HCT116 (cell line): ENCODE results near the gene GNG13. TPM values are rescaled to one million over a fixed set of nuclear protein-coding genes. Genes with fewer than 3 reads are reported as not detected.
A peak's percentile ranks its signal among the peaks of the same experiment; 100 is the strongest.

ENCODE experiments used
- ATAC-seq: fragments of 200-7000 bp; cut with Tn5 transposase; 2 replicates; pipeline ENCODE4 v1.9.1; 2020; ENCODE audit warnings: mild to moderate bottlenecking, moderate library complexity
- BruUV-seq: library from RNA; stranded (reverse); fragments of 400-500 nt; replicated peaks from 2 replicates; lab custom pipeline; 2021; lab: Mats Ljungman, UMichigan
- CTCF ChIA-PET: fragments of 300-600 bp; sonication (Branson Sonifier 250); formaldehyde crosslinking; loops from one replicate; lab custom pipeline; 2021; ENCODE audit warnings: antibody characterized with exemption; lab: Charles Lee
- POLR2A ChIA-PET: fragments of 300-600, 350-600 bp; sonication (Branson Sonifier 250); formaldehyde crosslinking; loops from one replicate; lab custom pipeline; 2021; ENCODE audit warnings: antibody characterized with exemption; lab: Charles Lee
- RAD21 ChIA-PET, 2 experiments: fragments of 300-600 bp; sonication (Branson Sonifier 250); formaldehyde crosslinking; loops; one replicate each; lab custom pipeline; 2023; ENCODE audit warnings: low total read pairs in 2 of 2; ENCODE audit not compliant: uncharacterized antibody in 2 of 2, unreplicated experiment in 2 of 2, low non-redundant PET in 1 of 2; lab: Charles Lee
- DNase-seq: peaks from one replicate; pipeline ENCODE4 v3.0.0-alpha.2; 2010; ENCODE audit warnings: low read depth, low spot score
- H2AFZ ChIP-seq: fragments of 200-600 bp; shearing (Covaris generic), sonication (generic); 2 replicates; pipeline ENCODE4 v1.6.1; 2017; ENCODE audit warnings: low read depth, mixed run types, mixed read lengths, antibody characterized with exemption, low read length; ENCODE audit not compliant: poor library complexity, severe bottlenecking
- H3K27ac ChIP-seq: 2 replicates; pipeline ENCODE4 v1.5.1; 2012; ENCODE audit warnings: low read depth, low read length
- H3K27me3 ChIP-seq: fragments of 200-600 bp; sonication (generic); 2 replicates; pipeline ENCODE4 v1.6.1; 2016; ENCODE audit warnings: mixed run types, low read length, mixed read lengths; ENCODE audit not compliant: insufficient read depth
- H3K36me3 ChIP-seq, 2 experiments: fragments of 200-500 bp in 1 of 2; fragments of 200-600 bp in 1 of 2; sonication (Bioruptor generic) in 1 of 2; sonication (generic) in 1 of 2; 2 replicates each; pipeline versions ENCODE4 v1.5.1 to v1.6.1; 2014 to 2016; ENCODE audit warnings: low read length in 2 of 2, inconsistent platforms in 1 of 2, mixed read lengths in 1 of 2, mixed run types in 1 of 2; ENCODE audit not compliant: insufficient read depth in 2 of 2, control insufficient read depth in 1 of 2
- H3K4me1 ChIP-seq, 2 experiments: fragments of 200-600 bp in 1 of 2; sonication (generic) in 1 of 2; 2 replicates each; pipeline versions ENCODE4 v1.5.1 to v1.6.1; 2012 to 2017; ENCODE audit warnings: low read length in 2 of 2, inconsistent platforms in 1 of 2, mild to moderate bottlenecking in 1 of 2, mixed read lengths in 1 of 2, mixed run types in 1 of 2, moderate library complexity in 1 of 2; ENCODE audit not compliant: insufficient read depth in 2 of 2, control insufficient read depth in 1 of 2
- H3K4me2 ChIP-seq: fragments of 200-600 bp; sonication (generic); 2 replicates; pipeline ENCODE4 v1.6.1; 2017; ENCODE audit warnings: mixed run types, low read length, mixed read lengths
- H3K4me3 ChIP-seq, 2 experiments: fragments of 200-600 bp in 1 of 2; sonication (generic) in 1 of 2; replicated peaks in 1 of 2; 2 replicates each; pipeline ENCODE4 v1.5.1; 2011 to 2016; ENCODE audit warnings: low read length in 2 of 2, control low read depth in 1 of 2, low read depth in 1 of 2, mild to moderate bottlenecking in 1 of 2, mixed read lengths in 1 of 2, mixed run types in 1 of 2
- H3K79me2 ChIP-seq: fragments of 200-600 bp; sonication (generic); 2 replicates; pipeline ENCODE4 v1.6.1; 2017; ENCODE audit warnings: mild to moderate bottlenecking, mixed run types, low read length, moderate library complexity, mixed read lengths; ENCODE audit not compliant: insufficient read depth
- H3K9ac ChIP-seq: fragments of 200-600 bp; sonication (generic); 2 replicates; pipeline ENCODE4 v1.6.1; 2016; ENCODE audit warnings: low read length, mixed read lengths
- H3K9me2 ChIP-seq: fragments of 200-600 bp; sonication (generic), shearing (Covaris generic); 2 replicates; pipeline ENCODE4 v1.6.1; 2017; ENCODE audit warnings: mixed run types, mild to moderate bottlenecking, moderate library complexity; ENCODE audit not compliant: insufficient read depth
- H3K9me3 ChIP-seq, 2 experiments: fragments of 200-500 bp in 1 of 2; fragments of 200-600 bp in 1 of 2; sonication (Bioruptor generic) in 1 of 2; sonication (generic) in 1 of 2; 2 replicates each; pipeline ENCODE4 v1.6.1; 2014 to 2017; ENCODE audit warnings: low read length in 2 of 2, mixed read lengths in 2 of 2, inconsistent platforms in 1 of 2, low read depth in 1 of 2, mild to moderate bottlenecking in 1 of 2, mixed run types in 1 of 2, moderate library complexity in 1 of 2; ENCODE audit not compliant: control insufficient read depth in 1 of 2, insufficient read depth in 1 of 2
- H4K20me1 ChIP-seq: fragments of 200-600 bp; sonication (generic), shearing (Covaris generic); 2 replicates; pipeline ENCODE4 v1.6.1; 2017; ENCODE audit warnings: mixed run types, mild to moderate bottlenecking, moderate library complexity; ENCODE audit not compliant: insufficient read depth
- CBX3 ChIP-seq: IDR thresholded peaks from 2 replicates; pipeline ENCODE4 v1.6.1; 2012; ENCODE audit warnings: low read depth
- CEBPB ChIP-seq: IDR thresholded peaks from 2 replicates; pipeline ENCODE4 v1.6.1; 2012; ENCODE audit warnings: low read depth
- POLR2AphosphoS5 ChIP-seq: IDR thresholded peaks from 2 replicates; pipeline ENCODE4 v1.6.1; 2011; ENCODE audit warnings: mild to moderate bottlenecking, low read depth, low read length, moderate library complexity
- SRF ChIP-seq: IDR thresholded peaks from 2 replicates; pipeline ENCODE4 v1.6.1; 2012; ENCODE audit warnings: low read depth
- intact Hi-C: fragments of 100-400 bp; cut with micrococcal nuclease; formaldehyde crosslinking; loops from 2 replicates; pipeline ENCODE4 v1.10.0; 2022
- total RNA-seq: library from RNA; stranded (reverse); gene quantifications from one replicate; pipeline ENCODE4 v1.2.1, GENCODE V29; 2021; ENCODE audit not compliant: unreplicated experiment
- TF ChIP-seq, protein P1 (sequence below), 3 experiments: fragments of 200-600 bp in 1 of 3; sonication (generic) in 1 of 3; IDR thresholded peaks in 2 of 3; conservative IDR thresholded peaks in 1 of 3; 2 replicates each; pipeline ENCODE4 v1.5.1; 2012 to 2017; ENCODE audit warnings: low read depth in 2 of 3, low read length in 2 of 3, antibody characterized with exemption in 1 of 3, borderline replicate concordance in 1 of 3, control low read depth in 1 of 3, mild to moderate bottlenecking in 1 of 3, mixed read lengths in 1 of 3, mixed run types in 1 of 3, moderate library complexity in 1 of 3; ENCODE audit not compliant: insufficient read depth in 1 of 3

Gene GNG13
- total RNA-seq, 1 experiment from 2014 or later: not detected

DNA sequence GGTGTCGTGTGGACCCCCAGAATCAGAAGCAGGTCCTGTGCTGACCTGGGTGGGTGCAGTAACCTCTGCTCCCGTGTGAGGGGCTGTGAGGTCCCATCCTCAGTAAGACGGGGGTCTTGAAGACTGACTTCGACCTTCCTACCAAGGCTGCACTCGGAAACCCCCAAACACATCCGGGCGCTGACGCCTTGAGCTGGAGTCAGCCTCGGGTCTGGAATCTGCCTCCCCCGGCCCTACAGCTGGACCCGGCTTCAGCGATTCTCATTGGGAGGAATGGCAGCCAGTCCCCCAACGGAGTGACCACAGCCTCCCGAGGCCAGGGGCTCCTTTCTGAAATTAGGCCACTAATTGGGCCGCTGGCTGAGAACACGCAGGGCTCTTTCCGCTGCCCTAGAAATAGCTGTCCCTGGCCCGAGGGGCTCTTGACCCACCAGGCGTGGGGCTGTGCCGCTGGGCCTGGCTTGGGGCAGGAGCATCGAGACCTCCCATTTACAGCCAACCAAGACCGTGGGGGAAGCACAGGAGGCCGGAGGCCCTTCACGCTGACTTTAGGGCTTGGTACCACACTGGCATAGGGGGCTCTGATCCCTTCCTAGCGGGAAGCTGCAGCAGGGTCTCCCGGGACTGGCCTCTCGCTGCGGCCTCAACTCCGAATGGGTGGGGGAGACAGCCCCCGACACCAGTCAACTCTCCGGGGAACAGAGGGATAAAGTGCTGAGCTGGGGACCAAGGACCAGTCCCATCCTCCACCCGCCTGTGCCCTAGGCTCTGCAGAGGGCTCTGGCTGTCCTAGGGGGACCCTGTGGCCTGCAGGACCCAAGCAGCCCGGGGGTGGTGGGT is 2.6 kb upstream of the GNG13 start (continued):
- TF ChIP-seq, protein P1, sequence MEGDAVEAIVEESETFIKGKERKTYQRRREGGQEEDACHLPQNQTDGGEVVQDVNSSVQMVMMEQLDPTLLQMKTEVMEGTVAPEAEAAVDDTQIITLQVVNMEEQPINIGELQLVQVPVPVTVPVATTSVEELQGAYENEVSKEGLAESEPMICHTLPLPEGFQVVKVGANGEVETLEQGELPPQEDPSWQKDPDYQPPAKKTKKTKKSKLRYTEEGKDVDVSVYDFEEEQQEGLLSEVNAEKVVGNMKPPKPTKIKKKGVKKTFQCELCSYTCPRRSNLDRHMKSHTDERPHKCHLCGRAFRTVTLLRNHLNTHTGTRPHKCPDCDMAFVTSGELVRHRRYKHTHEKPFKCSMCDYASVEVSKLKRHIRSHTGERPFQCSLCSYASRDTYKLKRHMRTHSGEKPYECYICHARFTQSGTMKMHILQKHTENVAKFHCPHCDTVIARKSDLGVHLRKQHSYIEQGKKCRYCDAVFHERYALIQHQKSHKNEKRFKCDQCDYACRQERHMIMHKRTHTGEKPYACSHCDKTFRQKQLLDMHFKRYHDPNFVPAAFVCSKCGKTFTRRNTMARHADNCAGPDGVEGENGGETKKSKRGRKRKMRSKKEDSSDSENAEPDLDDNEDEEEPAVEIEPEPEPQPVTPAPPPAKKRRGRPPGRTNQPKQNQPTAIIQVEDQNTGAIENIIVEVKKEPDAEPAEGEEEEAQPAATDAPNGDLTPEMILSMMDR (IDR thresholded peaks at IDR 0.05 in 2 of 3, conservative IDR thresholded peaks at IDR 0.05 in 1 of 3; ENCODE audit: borderline replicate concordance in 1 of 3, insufficient read depth in 1 of 3, low read depth in 2 of 3, low read length in 2 of 3): no peak
- TF ChIP-seq SRF (no peak), CEBPB (no peak)

DNA sequence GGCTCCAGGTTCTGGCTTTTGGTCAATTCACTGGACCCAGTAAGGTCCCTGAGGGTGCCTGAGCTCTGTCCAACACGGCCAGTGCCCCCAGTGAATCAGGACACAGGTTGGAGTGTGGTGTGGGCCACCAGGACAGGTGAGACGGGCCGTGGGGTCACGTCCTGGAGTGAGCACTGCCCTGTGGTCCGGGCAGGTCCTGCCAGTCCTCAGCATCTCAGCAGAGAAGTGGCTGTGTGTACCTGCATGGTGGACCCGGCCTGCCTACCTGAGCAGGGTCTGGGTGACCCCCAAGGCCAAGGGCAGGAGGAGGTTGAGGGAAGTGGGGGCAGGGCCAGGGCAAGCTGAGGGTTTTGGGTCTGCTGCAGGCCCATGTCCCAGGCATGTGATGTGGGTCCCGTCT is 1.9 kb upstream of the GNG13 start:
- peaks cover 10% of the 10 kb centered on the region; the same call in 1 of the 2 replicates for H3K79me2 ChIP-seq
- H3K4me2 ChIP-seq: no peak overlapping the region

More for the DNA sequence above, 1.9 kb upstream of the GNG13 start:
- Histone ChIP-seq H3K9me3 (no peaks in the 10 kb centered on the region), H3K9ac (no peak overlapping the region), H3K27ac (no peak overlapping the region), H3K36me3 (no peaks in the 10 kb centered on the region), H3K4me3 (no peak overlapping the region), H4K20me1 (no peaks in the 10 kb centered on the region), H3K27me3 (no peaks in the 10 kb centered on the region), H2AFZ (no peak overlapping the region), H3K4me1 (peaks cover 8 to 29% of the 10 kb centered on the region in 2 experiments; a peak in 3 of 4 replicates), H3K9me2 (no peaks in the 10 kb centered on the region)
- RAD21 ChIA-PET: no interaction called here
- TF ChIP-seq CBX3: no peak
- TF ChIP-seq, protein P1 (IDR thresholded peaks at IDR 0.05 in 2 of 3, conservative IDR thresholded peaks at IDR 0.05 in 1 of 3; ENCODE audit: borderline replicate concordance in 1 of 3, insufficient read depth in 1 of 3, low read depth in 2 of 3, low read length in 2 of 3): no peak
- TF ChIP-seq POLR2AphosphoS5: 0 out of 2 replicates have a peak, but pooled peaks have one; percentile 21
- TF ChIP-seq CEBPB: no peak
- intact Hi-C loops: no loop called here
- POLR2A ChIA-PET: interaction anchor here (1.3 kb wide), 1 partner anchor 42 kb away, joined by 3 read pairs; the partner anchor contains the start of gene MSLN
- no TSS peak for BruUV-seq
- DNase-seq: no peak
- CTCF ChIA-PET: no interaction called here
- ATAC-seq: no peak
